ENCODE results near the gene TTC7B.

DNA sequence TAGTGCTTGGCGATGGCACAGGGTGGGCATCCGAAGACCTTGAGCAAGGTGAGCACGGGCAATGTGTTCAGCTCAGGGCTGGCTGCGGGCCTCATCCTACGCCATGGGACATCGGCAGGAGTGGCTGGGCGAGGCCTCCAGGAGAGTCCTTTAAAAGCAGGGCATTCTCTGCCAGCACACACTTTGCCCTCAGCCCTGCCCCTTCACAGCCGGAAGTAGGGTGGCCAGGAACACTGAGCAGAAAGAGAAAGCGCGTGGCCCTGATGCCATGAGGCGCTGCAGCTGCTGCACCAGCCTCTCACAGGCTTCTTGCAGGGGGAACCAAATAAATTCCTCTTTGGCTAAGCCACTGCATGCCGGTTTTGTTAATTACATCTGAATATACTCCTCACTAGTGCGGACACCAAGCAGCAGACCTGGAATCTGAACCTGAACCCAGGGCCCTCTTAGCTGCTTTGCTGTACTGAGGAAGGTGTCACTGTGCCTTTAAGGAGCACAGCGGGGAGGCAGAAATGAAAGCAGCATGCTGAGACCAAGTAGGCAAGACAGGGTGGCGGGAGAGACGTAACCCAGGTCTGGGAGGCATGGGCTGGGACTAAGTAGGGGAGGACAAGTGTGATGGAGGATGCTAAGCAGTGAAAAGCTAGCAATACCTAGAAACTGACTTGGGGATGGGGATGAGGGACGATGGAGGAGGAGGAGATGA lies 155.2 kb downstream of the TTC7B start:
- TF ChIP-seq GATA2 (IDR thresholded peaks at IDR 0.05; ENCODE audit: low read depth, low read length) (no peak), GATA3 (IDR thresholded peaks at IDR 0.05; ENCODE audit: low read depth, low read length) (no peak)
